HepG2 (cell line): Measurements from ENCODE around the gene GLI3. TPM values are rescaled to one million over a fixed set of nuclear protein-coding genes. Genes with fewer than 3 reads are reported as not detected.

Source experiments
- NFATC3 ChIP-seq: sonication (generic); formaldehyde crosslinking; IDR thresholded peaks from 2 replicates; pipeline ENCODE4 v1.5.1; 2020; ENCODE audit warnings: mild to moderate bottlenecking, missing genetic modification reagents
- PCBP2 ChIP-seq: fragments of 200-400 bp; formaldehyde crosslinking; optimal IDR thresholded peaks from 2 replicates; pipeline ENCODE3; 2018; ENCODE audit warnings: low read length, low read depth; ENCODE audit not compliant: poor library complexity, severe bottlenecking
- RAD21 ChIP-seq: fragments of 450-650 bp; formaldehyde crosslinking; IDR thresholded peaks from 2 replicates; pipeline ENCODE4 v1.5.0; 2020; ENCODE audit warnings: mild to moderate bottlenecking
- polyA plus RNA-seq, 8 experiments: library from polyadenylated mRNA; depleted of rRNA in 3 of 8; stranded (reverse) in 7 of 8; unstranded in 1 of 8; fragments of >200 nt; fragmentation: Illumina TruSeq in 4 of 8; extraction: Trizol in 4 of 8; gene quantifications; 2 replicates each; pipeline versions ENCODE4 v1.2.1 to v1.2.3, GENCODE V29; 2011 to 2016; ENCODE audit warnings: low read depth in 4 of 8, missing spikeins in 1 of 8, mixed read lengths in 1 of 8; ENCODE audit not compliant: insufficient read depth in 1 of 8
- total RNA-seq, 5 experiments: library from RNA; depleted of rRNA; stranded (reverse); fragments of >200 nt; fragmentation: Illumina TruSeq; extraction: Trizol; gene quantifications; 2 replicates each; pipeline ENCODE4 v1.2.3, GENCODE V29; 2016; ENCODE audit warnings: low read depth in 1 of 5
- TF ChIP-seq, protein P1 (sequence below): sonication (generic); formaldehyde crosslinking; IDR thresholded peaks from 2 replicates; pipeline ENCODE4 v1.4.0; 2020; ENCODE audit warnings: mild to moderate bottlenecking, missing genetic modification reagents
- TF ChIP-seq, protein P2 (sequence below): sonication (generic); formaldehyde crosslinking; IDR thresholded peaks from 2 replicates; pipeline ENCODE4 v1.4.0; 2020; ENCODE audit warnings: missing genetic modification reagents
- TF ChIP-seq, protein P3 (sequence below), 2 experiments: IDR thresholded peaks; 2 replicates each; pipeline ENCODE4 v1.6.1; 2011 to 2012; ENCODE audit warnings: low read length in 2 of 2, borderline replicate concordance in 1 of 2, low read depth in 1 of 2, mild to moderate bottlenecking in 1 of 2, moderate library complexity in 1 of 2
- TF ChIP-seq, protein P4 (sequence below): sonication (generic); formaldehyde crosslinking; IDR thresholded peaks from 2 replicates; pipeline ENCODE4 v1.5.0; 2020; ENCODE audit warnings: missing genetic modification reagents, mild to moderate bottlenecking, borderline replicate concordance

GLI3 gene
- total and polyA plus RNA-seq, 2 of the 13 experiments (the other 11 are each of a cell fraction or from before 2014, with no cell fraction given): not detected

DNA sequence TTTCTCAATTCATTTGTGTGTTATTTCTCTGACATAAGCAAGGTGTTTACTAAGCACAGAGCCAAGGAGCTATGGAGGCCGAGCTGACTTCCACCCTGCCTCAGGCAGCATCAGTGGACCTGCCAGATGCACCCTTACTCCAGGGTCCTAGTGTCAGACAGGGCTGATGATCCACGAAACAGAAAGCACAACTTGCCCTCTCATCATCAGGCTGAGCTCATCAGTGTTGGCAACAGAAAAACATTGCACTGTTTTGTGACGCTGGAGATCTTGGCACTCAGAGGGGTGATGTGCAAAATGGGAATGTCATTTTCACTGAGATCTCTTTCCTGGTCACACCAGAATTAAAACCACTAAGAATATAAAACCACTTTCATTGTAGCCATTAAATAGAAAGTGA, 201.8 kb downstream of the GLI3 start (continued):
- TF ChIP-seq, protein P1, sequence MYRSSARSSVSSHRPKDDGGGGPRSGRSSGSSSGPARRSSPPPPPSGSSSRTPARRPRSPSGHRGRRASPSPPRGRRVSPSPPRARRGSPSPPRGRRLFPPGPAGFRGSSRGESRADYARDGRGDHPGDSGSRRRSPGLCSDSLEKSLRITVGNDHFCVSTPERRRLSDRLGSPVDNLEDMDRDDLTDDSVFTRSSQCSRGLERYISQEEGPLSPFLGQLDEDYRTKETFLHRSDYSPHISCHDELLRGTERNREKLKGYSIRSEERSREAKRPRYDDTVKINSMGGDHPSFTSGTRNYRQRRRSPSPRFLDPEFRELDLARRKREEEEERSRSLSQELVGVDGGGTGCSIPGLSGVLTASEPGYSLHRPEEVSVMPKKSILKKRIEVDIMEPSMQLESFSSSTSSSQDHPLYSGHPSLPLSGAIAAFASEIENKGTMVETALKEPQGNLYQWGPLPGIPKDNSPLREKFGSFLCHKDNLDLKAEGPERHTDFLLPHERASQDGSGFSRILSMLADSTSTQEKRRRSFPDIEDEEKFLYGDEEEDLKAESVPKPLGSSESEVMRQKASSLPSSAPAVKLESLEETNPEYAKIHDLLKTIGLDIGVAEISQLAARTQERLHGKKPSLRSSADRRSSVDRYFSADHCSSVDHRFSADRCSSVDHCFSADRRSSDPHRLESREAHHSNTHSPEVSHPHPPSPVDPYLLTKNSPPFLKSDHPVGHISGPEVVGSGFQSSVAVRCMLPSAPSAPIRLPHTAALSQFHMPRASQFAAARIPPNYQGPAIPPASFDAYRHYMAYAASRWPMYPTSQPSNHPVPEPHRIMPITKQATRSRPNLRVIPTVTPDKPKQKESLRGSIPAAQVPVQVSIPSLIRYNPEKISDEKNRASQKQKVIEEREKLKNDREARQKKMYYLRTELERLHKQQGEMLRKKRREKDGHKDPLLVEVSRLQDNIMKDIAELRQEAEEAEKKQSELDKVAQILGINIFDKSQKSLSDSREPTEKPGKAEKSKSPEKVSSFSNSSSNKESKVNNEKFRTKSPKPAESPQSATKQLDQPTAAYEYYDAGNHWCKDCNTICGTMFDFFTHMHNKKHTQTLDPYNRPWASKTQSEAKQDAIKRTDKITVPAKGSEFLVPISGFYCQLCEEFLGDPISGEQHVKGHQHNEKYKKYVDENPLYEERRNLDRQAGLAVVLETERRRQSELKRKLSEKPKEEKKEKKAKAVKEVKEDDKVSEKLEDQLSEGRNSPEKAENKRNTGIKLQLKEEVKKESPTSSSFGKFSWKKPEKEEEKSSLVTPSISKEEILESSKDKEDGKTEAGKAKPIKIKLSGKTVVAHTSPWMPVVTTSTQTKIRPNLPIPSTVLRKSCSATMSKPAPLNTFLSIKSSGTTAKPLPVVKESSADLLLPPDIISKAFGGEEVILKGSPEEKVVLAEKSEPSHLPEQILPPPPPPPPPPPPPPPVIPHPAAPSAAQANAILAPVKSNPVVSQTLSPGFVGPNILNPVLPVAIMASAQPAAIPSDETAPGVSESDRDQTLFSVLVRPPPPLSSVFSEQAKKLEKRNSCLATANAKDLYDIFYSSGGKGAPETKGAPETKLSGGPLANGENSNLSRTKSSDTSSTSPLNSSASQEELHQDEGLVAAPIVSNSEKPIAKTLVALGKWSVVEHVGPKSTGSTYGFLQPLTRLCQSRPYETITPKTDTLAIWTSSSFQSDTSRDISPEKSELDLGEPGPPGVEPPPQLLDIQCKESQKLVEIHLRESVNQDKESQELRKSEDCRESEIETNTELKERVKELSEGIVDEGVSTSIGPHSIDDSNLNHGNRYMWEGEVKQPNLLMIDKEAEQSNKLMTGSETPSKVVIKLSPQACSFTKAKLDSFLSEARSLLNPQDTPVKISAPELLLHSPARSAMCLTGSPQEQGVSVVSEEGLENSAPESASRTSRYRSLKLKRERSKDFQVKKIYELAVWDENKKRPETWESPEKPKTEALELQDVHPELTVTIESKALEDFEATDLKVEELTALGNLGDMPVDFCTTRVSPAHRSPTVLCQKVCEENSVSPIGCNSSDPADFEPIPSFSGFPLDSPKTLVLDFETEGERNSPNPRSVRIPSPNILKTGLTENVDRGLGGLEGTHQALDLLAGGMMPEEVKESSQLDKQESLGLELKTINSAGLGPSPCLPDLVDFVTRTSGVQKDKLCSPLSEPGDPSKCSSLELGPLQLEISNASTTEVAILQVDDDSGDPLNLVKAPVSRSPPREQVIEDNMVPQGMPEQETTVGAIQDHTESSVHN (CRISPR knock-in tag): no peak
- TF ChIP-seq, protein P2, sequence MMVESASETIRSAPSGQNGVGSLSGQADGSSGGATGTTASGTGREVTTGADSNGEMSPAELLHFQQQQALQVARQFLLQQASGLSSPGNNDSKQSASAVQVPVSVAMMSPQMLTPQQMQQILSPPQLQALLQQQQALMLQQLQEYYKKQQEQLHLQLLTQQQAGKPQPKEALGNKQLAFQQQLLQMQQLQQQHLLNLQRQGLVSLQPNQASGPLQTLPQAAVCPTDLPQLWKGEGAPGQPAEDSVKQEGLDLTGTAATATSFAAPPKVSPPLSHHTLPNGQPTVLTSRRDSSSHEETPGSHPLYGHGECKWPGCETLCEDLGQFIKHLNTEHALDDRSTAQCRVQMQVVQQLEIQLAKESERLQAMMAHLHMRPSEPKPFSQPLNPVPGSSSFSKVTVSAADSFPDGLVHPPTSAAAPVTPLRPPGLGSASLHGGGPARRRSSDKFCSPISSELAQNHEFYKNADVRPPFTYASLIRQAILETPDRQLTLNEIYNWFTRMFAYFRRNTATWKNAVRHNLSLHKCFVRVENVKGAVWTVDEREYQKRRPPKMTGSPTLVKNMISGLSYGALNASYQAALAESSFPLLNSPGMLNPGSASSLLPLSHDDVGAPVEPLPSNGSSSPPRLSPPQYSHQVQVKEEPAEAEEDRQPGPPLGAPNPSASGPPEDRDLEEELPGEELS (CRISPR knock-in tag): no peak
- TF ChIP-seq, protein P3, sequence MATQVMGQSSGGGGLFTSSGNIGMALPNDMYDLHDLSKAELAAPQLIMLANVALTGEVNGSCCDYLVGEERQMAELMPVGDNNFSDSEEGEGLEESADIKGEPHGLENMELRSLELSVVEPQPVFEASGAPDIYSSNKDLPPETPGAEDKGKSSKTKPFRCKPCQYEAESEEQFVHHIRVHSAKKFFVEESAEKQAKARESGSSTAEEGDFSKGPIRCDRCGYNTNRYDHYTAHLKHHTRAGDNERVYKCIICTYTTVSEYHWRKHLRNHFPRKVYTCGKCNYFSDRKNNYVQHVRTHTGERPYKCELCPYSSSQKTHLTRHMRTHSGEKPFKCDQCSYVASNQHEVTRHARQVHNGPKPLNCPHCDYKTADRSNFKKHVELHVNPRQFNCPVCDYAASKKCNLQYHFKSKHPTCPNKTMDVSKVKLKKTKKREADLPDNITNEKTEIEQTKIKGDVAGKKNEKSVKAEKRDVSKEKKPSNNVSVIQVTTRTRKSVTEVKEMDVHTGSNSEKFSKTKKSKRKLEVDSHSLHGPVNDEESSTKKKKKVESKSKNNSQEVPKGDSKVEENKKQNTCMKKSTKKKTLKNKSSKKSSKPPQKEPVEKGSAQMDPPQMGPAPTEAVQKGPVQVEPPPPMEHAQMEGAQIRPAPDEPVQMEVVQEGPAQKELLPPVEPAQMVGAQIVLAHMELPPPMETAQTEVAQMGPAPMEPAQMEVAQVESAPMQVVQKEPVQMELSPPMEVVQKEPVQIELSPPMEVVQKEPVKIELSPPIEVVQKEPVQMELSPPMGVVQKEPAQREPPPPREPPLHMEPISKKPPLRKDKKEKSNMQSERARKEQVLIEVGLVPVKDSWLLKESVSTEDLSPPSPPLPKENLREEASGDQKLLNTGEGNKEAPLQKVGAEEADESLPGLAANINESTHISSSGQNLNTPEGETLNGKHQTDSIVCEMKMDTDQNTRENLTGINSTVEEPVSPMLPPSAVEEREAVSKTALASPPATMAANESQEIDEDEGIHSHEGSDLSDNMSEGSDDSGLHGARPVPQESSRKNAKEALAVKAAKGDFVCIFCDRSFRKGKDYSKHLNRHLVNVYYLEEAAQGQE (IDR thresholded peaks at IDR 0.05; ENCODE audit: borderline replicate concordance in 1 of 2, low read depth in 1 of 2, low read length in 2 of 2): no peak
- TF ChIP-seq NFATC3 (CRISPR knock-in tag) (no peak), PCBP2 (no peak), RAD21 (no peak)
- TF ChIP-seq, protein P4, sequence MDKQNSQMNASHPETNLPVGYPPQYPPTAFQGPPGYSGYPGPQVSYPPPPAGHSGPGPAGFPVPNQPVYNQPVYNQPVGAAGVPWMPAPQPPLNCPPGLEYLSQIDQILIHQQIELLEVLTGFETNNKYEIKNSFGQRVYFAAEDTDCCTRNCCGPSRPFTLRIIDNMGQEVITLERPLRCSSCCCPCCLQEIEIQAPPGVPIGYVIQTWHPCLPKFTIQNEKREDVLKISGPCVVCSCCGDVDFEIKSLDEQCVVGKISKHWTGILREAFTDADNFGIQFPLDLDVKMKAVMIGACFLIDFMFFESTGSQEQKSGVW (CRISPR knock-in tag): no peak
